ENCODE measurements around the gene HBP1.

GRCh38 chr7:107128217-107128616 lies 40.6 kb upstream of the HBP1 start:
- TF ChIP-seq CTCF (IDR thresholded peaks at IDR 0.05) (no peak), POLR2A (IDR thresholded peaks at IDR 0.05) (no peak)

Measured in lower leg skin (tissue), 3 donors.